Neural crest cell (in vitro differentiated cells): ENCODE data around the gene RACK1. TPM values are rescaled to one million over a fixed set of nuclear protein-coding genes. Genes with fewer than 3 reads are reported as not detected.
"Not testable (repeated sequence)": the region's sequence is repeated elsewhere in the genome, so short reads cannot be mapped to it uniquely, and the experiment has no call there.

Experiments
- DNase-seq: peaks from one replicate; pipeline ENCODE4 v3.0.0; 2021; ENCODE audit warnings: low read depth, mixed read lengths, low spot score
- H3K27ac Mint-ChIP-seq: one replicate; pipeline ENCODE4 v1.8.0; 2021; ENCODE audit warnings: mild to moderate bottlenecking, mixed read lengths; ENCODE audit not compliant: unreplicated experiment
- H3K27me3 Mint-ChIP-seq: 2 replicates; pipeline ENCODE4 v1.8.0; 2021; ENCODE audit warnings: low read depth, mild to moderate bottlenecking, mixed read lengths
- H3K36me3 Mint-ChIP-seq: 2 replicates; pipeline ENCODE4 v1.8.0; 2021; ENCODE audit warnings: low read depth, mild to moderate bottlenecking, mixed read lengths
- H3K4me1 Mint-ChIP-seq: 2 replicates; pipeline ENCODE4 v1.8.0; 2021; ENCODE audit warnings: mixed read lengths
- H3K4me3 Mint-ChIP-seq: one replicate; pipeline ENCODE4 v1.8.0; 2021; ENCODE audit warnings: mild to moderate bottlenecking, mixed read lengths
- H3K9me3 Mint-ChIP-seq: 2 replicates; pipeline ENCODE4 v1.8.0; 2021; ENCODE audit warnings: mixed read lengths
- CTCF ChIP-seq: fragments of 200-600 bp; sonication (generic); conservative IDR thresholded peaks from 2 replicates; pipeline ENCODE4 v1.5.0; 2021; ENCODE audit warnings: antibody characterized with exemption, mild to moderate bottlenecking
- total RNA-seq: library from RNA; stranded (reverse); gene quantifications from 2 replicates; pipeline ENCODE4 v1.2.1, GENCODE V29; 2021

RACK1 gene
- total RNA-seq, 1 donor from 2014 or later = 2,359 TPM

- no peak for DNase-seq
- Mint-ChIP-seq H3K27ac (peak overlapping the region; percentile 88), H3K4me3 (no peak overlapping the region), H3K9me3 (no peaks in the 10 kb centered on the region), H3K4me1 (peaks cover 10% of the 10 kb centered on the region), H3K27me3 (peaks cover 14% of the 10 kb centered on the region), H3K36me3 (no peaks in the 10 kb centered on the region)
- TF ChIP-seq CTCF = no peak
These were observed 38.2 kb upstream of the RACK1 start for GRCh38 chr5:181281984-181282316.

- no peak overlapping the region for H3K4me3 Mint-ChIP-seq
- DNase-seq = peak; percentile 67
- H3K27me3 Mint-ChIP-seq = peaks cover 14% of the 10 kb centered on the region
- peak overlapping the region; percentile 88 for H3K27ac Mint-ChIP-seq
- TF ChIP-seq CTCF = no peak
- H3K9me3 Mint-ChIP-seq = no peaks in the 10 kb centered on the region
- no peaks in the 10 kb centered on the region for H3K36me3 Mint-ChIP-seq
- peaks cover 10% of the 10 kb centered on the region for H3K4me1 Mint-ChIP-seq
These were observed 37.6 kb upstream of the RACK1 start for GRCh38 chr5:181281077-181281983.

GRCh38 chr5:181280251-181280762, 36.6 kb upstream of the RACK1 start:
- Mint-ChIP-seq H3K9me3 (no peaks in the 10 kb centered on the region), H3K36me3 (no peaks in the 10 kb centered on the region), H3K4me1 (peaks cover 10% of the 10 kb centered on the region), H3K27me3 (peaks cover 16% of the 10 kb centered on the region), H3K27ac (no peak overlapping the region), H3K4me3 (no peak overlapping the region)
- no peak for TF ChIP-seq CTCF
- no peak for DNase-seq

- peak; percentile 42 for TF ChIP-seq CTCF
- not testable (repeated sequence) for H3K36me3 Mint-ChIP-seq, H3K27ac Mint-ChIP-seq, H3K9me3 Mint-ChIP-seq, H3K4me1 Mint-ChIP-seq
- peaks cover 10% of the 10 kb centered on the region for H3K27me3 Mint-ChIP-seq
- peak overlapping the region; percentile 49 for H3K4me3 Mint-ChIP-seq
- peak; percentile 30 for DNase-seq
These were observed 29.7 kb upstream of the RACK1 start for GRCh38 chr5:181273433-181273744.

- Mint-ChIP-seq H3K9me3 (no peaks in the 10 kb centered on the region), H3K27ac (no peak overlapping the region), H3K4me3 (no peak overlapping the region), H3K4me1 (peaks cover 15% of the 10 kb centered on the region), H3K27me3 (no peaks in the 10 kb centered on the region), H3K36me3 (no peaks in the 10 kb centered on the region)
- no peak for TF ChIP-seq CTCF
- DNase-seq = no peak
These were observed 27.4 kb upstream of the RACK1 start for GRCh38 chr5:181271081-181271480.

GRCh38 chr5:181267907-181268306, 24.2 kb upstream of the RACK1 start:
- Mint-ChIP-seq H3K27ac (peak overlapping the region; percentile 6), H3K4me1 (peaks cover 28% of the 10 kb centered on the region)
- not testable (repeated sequence) for H3K36me3 Mint-ChIP-seq, DNase-seq, H3K27me3 Mint-ChIP-seq, H3K4me3 Mint-ChIP-seq, H3K9me3 Mint-ChIP-seq

- peak overlapping the region; percentile 6 for H3K27ac Mint-ChIP-seq
- DNase-seq, H3K9me3 Mint-ChIP-seq, H3K27me3 Mint-ChIP-seq, H3K36me3 Mint-ChIP-seq: not testable (repeated sequence)
- H3K4me1 Mint-ChIP-seq = peaks cover 28% of the 10 kb centered on the region
- peak overlapping the region; percentile 21 for H3K4me3 Mint-ChIP-seq
These were observed 23.7 kb upstream of the RACK1 start for GRCh38 chr5:181267291-181267904.
